Measurements from ENCODE around the gene HYAL1.

HYAL1 gene

DNA sequence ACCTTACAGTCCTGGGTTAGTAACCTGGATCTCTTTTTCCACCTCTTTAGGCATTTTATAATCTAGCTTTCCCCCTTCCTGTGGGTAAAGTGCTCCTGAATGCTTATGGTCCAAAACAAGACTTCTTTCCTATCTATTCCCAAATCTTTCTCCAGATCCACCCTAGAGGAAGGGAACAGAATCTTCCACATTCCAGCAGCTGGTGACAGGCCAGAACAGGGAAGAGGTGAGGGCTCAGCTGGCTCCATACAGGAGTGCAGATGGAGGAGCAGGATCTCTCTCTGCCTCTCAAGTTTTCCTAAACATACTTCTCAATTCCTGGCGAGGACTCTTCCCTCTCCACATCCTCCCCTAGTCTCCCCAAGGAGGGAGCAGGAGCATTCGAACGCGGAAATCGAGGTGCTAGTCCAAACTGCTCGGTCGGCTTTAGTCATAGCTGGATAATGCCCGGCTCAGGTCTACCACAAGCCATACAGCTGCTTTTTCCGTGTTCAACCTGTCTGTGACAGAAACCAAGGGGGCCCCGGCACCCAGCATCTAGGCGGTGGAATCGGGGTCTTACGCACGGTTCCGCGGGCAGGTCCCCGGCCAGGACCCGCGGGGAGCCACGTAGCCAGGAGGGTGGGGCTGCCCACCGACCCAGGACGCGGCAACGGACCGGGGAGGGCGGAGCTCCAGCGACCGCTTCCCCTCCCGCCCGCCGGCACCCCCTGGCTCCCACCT, 33.2 kb upstream of the HYAL1 start:
- Histone ChIP-seq H3K79me2 (no peaks in the 10 kb centered on the region), H3K36me3 (ENCODE audit: control insufficient read depth, insufficient read depth, low read length) (no peaks in the 10 kb centered on the region), H3K4me3 (ENCODE audit: low read depth, low read length) (peak overlapping the region; percentile 76), H3K27ac (peak overlapping the region; percentile 57), H3K9ac (no peak overlapping the region), H3K4me1 (peaks cover 9% of the 10 kb centered on the region), H3K4me2 (ENCODE audit: low read length) (peak overlapping the region; percentile 100), H3K9me3 (ENCODE audit: control insufficient read depth, low read length) (no peaks in the 10 kb centered on the region), H3K27me3 (ENCODE audit: control insufficient read depth, insufficient read depth, low read length) (no peaks in the 10 kb centered on the region), H2AFZ (peak overlapping the region; percentile 97)
- TF ChIP-seq, protein P1, sequence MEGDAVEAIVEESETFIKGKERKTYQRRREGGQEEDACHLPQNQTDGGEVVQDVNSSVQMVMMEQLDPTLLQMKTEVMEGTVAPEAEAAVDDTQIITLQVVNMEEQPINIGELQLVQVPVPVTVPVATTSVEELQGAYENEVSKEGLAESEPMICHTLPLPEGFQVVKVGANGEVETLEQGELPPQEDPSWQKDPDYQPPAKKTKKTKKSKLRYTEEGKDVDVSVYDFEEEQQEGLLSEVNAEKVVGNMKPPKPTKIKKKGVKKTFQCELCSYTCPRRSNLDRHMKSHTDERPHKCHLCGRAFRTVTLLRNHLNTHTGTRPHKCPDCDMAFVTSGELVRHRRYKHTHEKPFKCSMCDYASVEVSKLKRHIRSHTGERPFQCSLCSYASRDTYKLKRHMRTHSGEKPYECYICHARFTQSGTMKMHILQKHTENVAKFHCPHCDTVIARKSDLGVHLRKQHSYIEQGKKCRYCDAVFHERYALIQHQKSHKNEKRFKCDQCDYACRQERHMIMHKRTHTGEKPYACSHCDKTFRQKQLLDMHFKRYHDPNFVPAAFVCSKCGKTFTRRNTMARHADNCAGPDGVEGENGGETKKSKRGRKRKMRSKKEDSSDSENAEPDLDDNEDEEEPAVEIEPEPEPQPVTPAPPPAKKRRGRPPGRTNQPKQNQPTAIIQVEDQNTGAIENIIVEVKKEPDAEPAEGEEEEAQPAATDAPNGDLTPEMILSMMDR (IDR thresholded peaks at IDR 0.05), result no peak

DNA sequence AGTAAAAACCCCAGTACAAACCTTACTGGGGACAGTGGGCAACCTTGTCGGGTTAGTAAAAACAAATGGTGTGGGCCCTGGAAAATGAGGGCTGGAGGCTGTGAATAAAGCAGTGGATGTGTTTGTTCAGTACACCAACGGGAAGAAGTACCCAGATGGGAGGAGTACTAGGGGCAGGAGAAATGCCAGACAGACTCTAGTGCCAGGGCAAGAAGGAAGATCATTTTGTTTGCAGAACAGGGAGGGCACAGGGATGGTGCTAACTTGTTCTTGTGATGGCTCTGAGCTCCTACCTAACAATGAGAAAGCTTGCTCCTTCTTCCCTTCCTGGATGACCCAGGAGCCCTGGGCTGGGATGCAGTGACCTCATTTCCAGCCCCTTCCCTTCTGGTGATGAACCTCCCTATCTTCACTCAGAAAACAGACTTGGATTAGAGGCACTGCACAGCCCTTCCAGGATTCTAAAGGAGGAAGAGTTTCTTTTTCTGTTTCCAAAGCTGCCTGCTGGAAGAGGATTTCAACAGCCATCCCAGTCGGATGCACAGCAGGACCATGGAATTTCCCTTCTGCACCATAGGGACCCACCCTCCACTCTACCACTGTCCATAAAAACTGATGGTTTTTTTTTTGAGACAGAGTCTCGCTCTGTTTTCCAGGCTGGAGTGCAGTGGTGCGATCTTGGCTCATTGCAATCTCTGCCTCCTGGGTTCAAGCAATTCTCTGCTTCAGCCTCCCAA, 31.1 kb upstream of the HYAL1 start:
- Histone ChIP-seq H3K4me2 (ENCODE audit: low read length) (no peak overlapping the region), H3K9ac (no peak overlapping the region), H3K36me3 (ENCODE audit: control insufficient read depth, insufficient read depth, low read length) (no peaks in the 10 kb centered on the region), H3K4me1 (peaks cover 9% of the 10 kb centered on the region), H2AFZ (no peak overlapping the region), H3K27me3 (ENCODE audit: control insufficient read depth, insufficient read depth, low read length) (no peaks in the 10 kb centered on the region), H3K4me3 (ENCODE audit: low read depth, low read length) (no peak overlapping the region), H3K79me2 (no peaks in the 10 kb centered on the region), H3K27ac (peak overlapping the region; percentile 57), H3K9me3 (ENCODE audit: control insufficient read depth, low read length) (no peaks in the 10 kb centered on the region)
- TF ChIP-seq, protein P1 (IDR thresholded peaks at IDR 0.05), result no peak

DNA sequence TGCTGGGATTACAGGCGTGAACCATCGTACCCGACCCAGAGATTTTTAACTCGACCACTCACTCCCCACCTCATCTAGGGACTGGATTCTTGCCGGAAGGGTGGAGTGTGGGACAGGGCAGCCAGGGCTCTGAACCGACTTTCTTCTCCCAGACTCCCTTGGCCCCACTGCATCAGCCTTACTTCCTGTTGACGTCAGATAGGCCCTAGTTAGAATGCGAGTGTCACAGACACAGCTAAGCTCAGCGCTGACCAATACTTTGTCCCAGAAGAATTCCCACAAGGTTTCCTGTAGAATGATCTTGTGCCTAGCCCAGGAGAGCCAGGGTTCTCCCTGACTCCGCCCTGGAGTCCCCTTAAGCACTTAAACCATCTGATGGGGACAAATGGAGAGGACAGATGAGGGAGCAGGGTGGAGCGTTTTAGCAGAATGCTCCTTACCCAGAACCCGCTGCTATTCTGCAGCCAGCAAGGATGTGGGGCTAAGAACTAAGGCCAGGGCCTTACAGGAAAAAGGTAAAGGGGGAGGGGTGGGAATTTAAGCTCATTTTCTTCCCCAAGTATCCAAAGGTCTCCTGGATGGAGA, 30.5 kb upstream of the HYAL1 start:
- TF ChIP-seq, protein P1 (IDR thresholded peaks at IDR 0.05), result no peak
- Histone ChIP-seq H3K9me3 (ENCODE audit: control insufficient read depth, low read length) (no peaks in the 10 kb centered on the region), H3K79me2 (no peaks in the 10 kb centered on the region), H3K4me2 (ENCODE audit: low read length) (no peak overlapping the region), H3K9ac (no peak overlapping the region), H2AFZ (no peak overlapping the region), H3K36me3 (ENCODE audit: control insufficient read depth, insufficient read depth, low read length) (no peaks in the 10 kb centered on the region), H3K27ac (peak overlapping the region; percentile 57), H3K27me3 (ENCODE audit: control insufficient read depth, insufficient read depth, low read length) (no peaks in the 10 kb centered on the region), H3K4me3 (ENCODE audit: low read depth, low read length) (no peak overlapping the region), H3K4me1 (peaks cover 9% of the 10 kb centered on the region)

DNA sequence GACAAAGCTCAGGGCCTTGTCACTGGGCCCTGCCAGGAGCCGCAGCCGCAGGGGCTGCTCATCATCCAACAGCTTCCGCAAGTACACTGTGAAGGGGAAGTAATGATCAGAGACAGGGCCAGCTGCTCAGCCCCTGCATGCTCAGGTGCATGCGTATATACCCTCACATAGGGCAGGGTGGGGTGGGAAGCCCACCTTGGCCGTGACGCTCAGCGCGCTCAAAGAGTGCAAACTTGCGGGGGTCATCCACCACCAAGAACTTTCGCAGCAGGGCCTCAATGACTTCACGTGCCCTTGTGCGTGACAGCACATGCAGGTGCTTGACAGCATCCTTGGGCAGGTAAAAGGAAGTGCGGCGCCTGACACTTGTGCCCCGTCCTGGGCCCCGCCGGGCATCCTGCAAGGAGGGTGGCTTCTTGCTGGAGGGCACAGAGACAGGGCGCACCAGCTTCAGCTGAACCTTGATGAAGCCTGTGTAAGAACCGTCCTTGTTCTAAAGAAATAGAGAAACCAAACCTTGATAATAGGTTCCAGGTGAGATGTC, 28.1 kb upstream of the HYAL1 start:
- Histone ChIP-seq H3K27me3 (ENCODE audit: control insufficient read depth, insufficient read depth, low read length) (no peaks in the 10 kb centered on the region), H3K27ac (no peak overlapping the region), H2AFZ (no peak overlapping the region), H3K9me3 (ENCODE audit: control insufficient read depth, low read length) (no peaks in the 10 kb centered on the region), H3K4me3 (ENCODE audit: low read depth, low read length) (no peak overlapping the region), H3K36me3 (ENCODE audit: control insufficient read depth, insufficient read depth, low read length) (no peaks in the 10 kb centered on the region), H3K9ac (no peak overlapping the region), H3K4me1 (peaks cover 17% of the 10 kb centered on the region), H3K4me2 (ENCODE audit: low read length) (no peak overlapping the region), H3K79me2 (peaks cover 12% of the 10 kb centered on the region)
- TF ChIP-seq, protein P1 (IDR thresholded peaks at IDR 0.05), result no peak

All from parathyroid adenoma (tissue), 2 donors.